ENCODE data around the gene UPK1A. TPM values are rescaled to one million over a fixed set of nuclear protein-coding genes. Genes with fewer than 3 reads are reported as not detected.
A peak's percentile ranks its signal among the peaks of the same experiment; 100 is the strongest.

Gene UPK1A
- total and polyA plus RNA-seq, 9 of the 15 experiments (the other 6 are each of a cell fraction or from before 2014, with no cell fraction given): 0.06 to 0.13 TPM; not detected in 7

- TF ChIP-seq ZBTB40 (IDR thresholded peaks at IDR 0.05) (peak; percentile 85), ZBTB40 (CRISPR knock-in tag; IDR thresholded peaks at IDR 0.05) (no peak), ZNF280B (CRISPR knock-in tag; IDR thresholded peaks at IDR 0.05) (no peak), ZNF143 (CRISPR knock-in tag; IDR thresholded peaks at IDR 0.05) (peak; percentile 87), DPF2 (IDR thresholded peaks at IDR 0.05) (peak; percentile 39; the same call in 1 of the 2 replicates), ATF2 (CRISPR knock-in tag; IDR thresholded peaks at IDR 0.05) (no peak), HDAC3 (IDR thresholded peaks at IDR 0.05; ENCODE audit: borderline replicate concordance, partially characterized antibody) (no peak), ZBTB34 (CRISPR knock-in tag; IDR thresholded peaks at IDR 0.05) (no peak), ZNF561 (CRISPR knock-in tag; conservative IDR thresholded peaks at IDR 0.05) (no peak), CHAMP1 (IDR thresholded peaks at IDR 0.05) (no peak)
Observed at GRCh38 chr19:35716801-35717664, 50.7 kb downstream of the UPK1A start (continued).

Data from K562 (cell line).